ENCODE measurements around the gene SNX1.

DNA sequence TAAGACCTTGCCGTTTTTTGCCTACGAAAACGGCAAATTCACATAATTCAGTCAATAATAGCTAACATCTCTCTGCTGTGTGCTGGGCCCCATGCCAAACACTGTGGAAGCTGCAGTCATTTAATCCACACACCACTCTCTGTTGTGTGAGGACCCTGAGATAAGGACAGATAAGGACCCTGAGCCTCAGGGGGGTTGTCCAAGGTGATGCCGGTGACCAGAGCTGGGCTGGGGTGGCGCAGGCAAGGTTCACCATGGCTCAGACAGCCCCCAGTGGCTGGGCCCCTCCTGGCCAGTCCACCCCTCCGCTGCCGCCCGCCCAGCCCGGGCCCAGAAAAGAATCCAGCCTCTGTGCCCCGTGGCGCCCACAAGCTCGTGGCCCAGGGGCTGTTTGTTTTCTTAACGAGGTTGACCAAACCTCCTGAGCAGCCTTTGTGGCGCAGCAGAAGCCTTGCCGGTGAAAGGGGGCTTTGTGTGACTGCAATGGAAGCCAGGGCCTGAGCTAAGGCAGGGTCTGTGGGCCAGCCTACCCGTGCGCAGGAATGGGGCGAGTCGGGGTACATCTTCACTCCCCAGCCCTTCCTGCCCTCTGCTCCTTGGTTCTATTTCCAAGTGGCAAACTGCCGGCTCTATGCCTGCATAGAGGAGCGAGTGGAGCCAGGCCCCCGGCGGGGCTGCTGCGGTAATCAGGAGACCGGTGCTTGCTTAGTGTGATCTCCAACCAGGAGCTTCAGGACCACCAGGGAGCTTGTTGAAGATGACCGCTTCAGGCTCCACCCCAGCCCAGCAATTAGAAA lies 51.3 kb downstream of the SNX1 start:
- TF ChIP-seq POLR2AphosphoS5 (IDR thresholded peaks at IDR 0.05; ENCODE audit: low read depth, low read length): no peak
- no peak for TF ChIP-seq TAF1 (IDR thresholded peaks at IDR 0.05; ENCODE audit: borderline replicate concordance, insufficient read depth, low read length)
- TF ChIP-seq SIN3A (IDR thresholded peaks at IDR 0.05; ENCODE audit: borderline replicate concordance, insufficient read depth, low read length): no peak

Measured in PFSK-1 (cell line).